Amygdala (tissue), 56 donors: Measurements from ENCODE around the gene SOCS4.
"Not testable (repeated sequence)": the region's sequence is repeated elsewhere in the genome, so short reads cannot be mapped to it uniquely, and the experiment has no call there.

Source experiments
- DNase-seq, 56 donors: peaks; one replicate each; lab custom pipeline; 2025; lab: John Stamatoyannopoulos, UW

Gene SOCS4

DNA sequence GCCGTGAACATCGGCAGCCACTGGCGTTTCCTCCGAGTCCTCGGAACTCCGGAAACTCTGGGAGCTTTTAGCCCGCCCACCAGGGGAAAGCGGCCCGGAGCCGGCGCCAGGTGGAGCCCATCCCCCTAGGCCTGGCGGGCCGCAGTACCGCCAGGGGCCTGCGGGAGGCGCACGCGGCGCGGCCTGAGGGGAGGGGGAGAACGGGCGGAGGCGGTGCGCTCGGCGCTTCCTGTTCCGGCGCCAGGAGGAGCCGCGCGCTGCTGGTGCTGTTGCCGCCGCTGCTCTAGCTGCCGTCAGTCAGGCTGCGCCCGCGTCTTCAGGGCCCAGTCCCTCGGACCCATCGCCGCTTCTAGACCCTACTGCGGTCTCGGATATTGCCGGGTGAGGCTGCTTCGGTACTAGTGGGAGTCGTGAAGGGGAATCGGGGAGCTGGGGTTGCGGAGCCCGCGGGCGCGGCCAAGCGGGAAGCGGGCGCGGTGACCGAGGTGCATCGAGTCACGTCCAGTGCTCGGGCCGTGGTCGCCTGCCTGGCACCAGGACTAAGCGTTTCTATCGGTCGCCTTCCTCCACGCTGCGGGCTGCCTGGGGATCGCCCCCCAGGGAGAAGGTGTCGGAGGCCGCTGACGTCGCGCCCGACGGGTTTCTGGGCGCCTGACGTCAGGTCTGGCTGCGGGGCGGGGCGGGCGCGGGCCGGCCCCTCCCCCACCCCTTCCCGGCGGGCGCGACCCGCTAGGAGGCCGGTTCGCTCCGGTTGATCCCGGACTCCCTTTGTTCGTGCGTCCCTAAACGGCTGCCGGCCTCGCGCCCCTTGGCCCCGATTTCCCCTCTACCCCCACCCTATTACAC lies 24.6 kb downstream of the SOCS4 start, which contains the start of gene MAPK1IP1L:
Gene MAPK1IP1L, plus strand, starts transcription at position 225 of the 846 bp plus-strand sequence. CDS start 10,037 bp downstream, outside the sequence.
- DNase-seq = peak; percentile 38 to 94 (median 84)

DNA sequence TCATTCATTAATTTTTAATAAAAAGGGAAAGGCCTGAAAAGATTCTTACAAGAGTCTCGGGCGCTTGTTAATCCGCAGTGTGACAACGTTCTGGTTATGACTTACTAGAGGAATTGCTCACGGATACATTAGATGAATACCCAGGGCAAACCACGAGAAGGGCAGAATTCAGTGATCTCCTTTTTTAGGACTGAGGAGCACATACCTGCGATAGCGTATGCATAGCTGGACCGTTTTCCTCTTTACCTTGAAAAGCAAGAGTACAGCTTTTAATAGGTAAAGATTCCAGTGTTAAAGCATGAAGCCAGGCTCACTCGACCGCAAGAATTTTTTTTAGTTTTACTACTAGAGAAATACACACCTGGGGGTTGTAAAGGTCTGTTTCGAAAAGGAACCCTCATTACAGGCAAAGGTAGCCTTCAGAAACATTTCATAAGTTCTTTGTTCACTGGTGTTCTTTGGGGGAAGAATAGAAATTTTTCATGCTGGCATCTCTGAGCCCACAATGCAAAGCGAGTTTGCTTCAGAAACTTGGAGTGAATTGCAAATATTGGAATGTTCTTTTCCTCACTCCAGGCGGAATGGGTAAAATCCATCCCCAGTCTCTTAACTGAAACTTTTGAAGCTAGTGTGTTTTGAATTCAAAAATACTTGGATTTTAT lies 25.4 kb downstream of the SOCS4 start:
- no peak for DNase-seq

DNA sequence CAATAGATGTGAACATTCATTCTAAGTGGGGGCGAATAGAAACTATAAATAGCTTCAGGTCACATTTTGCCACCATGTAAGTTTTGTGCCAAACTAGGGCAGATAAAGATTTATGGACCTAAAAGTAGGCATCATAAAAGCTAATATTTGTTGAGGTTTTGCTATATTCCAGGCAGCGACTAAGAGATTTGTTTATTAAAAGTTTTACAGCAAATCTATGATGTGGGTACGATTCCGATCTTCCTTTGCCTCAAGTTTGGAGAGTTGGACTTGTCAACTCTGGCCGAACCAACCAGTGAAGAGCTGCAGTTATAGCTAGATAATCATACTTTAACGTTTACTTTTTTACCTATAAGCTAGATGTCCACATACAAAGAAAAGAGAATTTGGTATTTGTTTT lies 26.0 kb downstream of the SOCS4 start:
- no peak for DNase-seq

DNA sequence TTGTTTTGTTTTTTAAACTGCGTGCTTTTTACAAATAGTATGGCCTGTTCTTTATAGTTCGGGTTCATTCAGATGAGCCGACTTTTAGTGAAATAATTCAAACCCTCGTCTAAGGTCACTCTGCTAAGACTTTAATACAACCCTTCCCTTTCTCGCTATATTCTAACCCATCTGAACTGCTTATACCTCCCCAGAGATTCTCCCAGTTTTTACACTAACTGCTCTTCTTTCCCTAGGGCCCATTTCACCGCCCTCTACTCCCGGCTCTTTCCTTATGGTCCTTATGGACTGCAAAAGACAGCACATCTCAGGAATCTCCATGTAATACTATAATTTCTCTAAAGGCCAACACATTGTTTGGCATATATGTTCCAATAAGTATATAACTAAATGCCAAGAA lies 26.5 kb downstream of the SOCS4 start:
- DNase-seq = no peak

DNA sequence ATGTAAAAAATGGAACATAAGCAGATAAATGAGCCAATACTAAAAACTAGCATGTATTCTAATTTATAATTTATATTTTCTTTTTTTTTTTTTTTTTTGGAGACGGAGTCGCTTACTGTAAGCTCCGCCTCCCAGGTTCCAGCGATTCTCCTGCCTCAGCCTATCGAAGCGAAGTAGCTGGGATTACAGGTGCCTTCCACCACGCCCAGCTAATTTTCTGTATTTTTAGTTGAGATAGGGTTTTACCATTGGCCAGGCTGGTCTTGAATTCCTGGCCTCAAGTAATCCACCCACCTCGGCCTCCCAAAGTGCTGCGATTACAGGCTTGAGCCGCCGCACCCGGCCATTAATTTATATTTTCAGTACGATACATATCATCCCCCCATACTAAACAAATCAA lies 27.1 kb downstream of the SOCS4 start:
- DNase-seq = no peak

DNA sequence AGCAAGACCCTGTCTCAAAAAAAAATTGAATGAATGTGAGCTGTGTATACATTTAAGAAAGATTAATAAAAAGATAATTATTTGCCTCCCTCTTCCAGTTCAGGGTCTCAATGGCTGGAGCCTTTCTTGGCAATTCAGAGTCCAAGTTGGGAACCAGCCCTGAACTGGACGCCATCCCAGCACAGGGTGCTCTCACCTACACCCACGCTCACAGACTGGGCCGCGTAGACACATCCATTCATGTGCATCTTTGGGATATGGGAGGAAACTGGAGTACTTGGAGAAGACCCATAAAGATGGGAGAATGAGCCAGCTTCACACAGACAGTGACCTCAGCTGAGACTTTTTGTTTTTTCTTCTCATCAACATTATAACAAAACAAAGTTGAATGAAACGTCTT lies 30.9 kb downstream of the SOCS4 start:
- DNase-seq = no peak

DNA sequence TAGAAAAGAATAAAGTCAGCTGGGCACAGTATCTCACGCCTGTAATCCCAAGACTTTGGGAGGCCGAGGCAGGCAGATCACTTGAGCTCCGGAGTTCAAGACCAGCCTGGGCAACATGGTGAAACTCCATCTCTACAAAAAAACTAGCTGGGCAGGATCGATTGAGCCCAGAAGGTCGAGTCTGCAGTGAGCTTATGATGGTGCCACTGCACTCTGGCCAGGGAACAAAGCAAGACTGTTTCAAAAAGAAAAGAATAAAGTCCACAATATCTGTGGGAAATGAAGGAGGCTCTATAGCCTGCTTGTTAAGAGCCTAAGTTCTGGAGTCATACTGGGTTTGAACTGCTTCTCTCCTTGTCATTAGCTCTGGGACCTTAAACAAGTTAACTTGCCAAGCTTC lies 32.3 kb downstream of the SOCS4 start:
- DNase-seq = no peak

DNA sequence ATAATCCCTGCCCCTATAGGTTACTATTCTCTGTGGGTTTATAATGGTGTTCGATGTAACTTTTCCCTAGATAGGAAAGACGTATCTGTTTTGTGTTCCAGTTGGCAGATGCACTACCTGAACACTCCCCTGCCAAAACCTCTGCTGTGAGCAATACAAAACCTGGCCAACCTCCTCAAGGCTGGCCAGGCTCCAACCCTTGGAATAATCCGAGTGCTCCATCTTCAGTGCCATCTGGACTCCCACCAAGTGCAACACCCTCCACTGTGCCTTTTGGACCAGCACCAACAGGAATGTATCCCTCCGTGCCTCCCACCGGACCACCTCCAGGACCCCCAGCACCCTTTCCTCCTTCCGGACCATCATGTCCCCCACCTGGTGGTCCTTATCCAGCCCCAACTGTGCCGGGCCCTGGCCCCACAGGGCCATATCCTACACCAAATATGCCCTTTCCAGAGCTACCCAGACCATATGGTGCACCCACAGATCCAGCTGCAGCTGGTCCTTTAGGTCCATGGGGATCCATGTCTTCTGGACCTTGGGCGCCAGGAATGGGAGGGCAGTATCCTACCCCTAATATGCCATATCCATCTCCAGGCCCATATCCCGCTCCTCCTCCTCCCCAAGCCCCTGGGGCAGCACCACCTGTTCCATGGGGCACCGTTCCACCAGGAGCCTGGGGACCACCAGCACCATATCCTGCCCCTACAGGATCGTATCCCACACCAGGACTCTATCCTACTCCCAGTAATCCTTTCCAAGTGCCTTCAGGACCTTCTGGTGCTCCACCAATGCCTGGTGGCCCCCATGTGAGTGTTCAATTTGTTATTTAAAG lies 35.7 kb downstream of the SOCS4 start:
- DNase-seq = peak in 3 of 56 donors; percentile 4 to 14 (median 10)

DNA sequence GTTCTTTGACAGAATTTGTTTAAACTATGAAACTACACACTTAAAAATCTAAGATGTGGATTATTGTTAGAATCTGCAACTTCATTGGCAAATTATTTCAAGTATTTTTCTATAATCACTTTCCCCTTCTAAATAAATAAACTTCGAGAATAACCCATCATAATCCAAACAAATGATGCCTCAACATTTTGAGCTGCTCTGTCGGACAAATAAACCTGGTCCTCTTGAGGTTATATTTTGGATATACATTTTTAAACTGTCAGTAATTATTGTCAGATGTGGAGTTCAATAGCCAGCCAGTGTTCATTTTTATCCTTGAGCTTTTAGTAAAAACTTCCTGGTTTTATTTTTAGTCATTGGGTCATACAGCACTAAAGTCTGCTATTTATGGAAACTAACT lies 37.9 kb downstream of the SOCS4 start:
- not testable (repeated sequence) for DNase-seq

DNA sequence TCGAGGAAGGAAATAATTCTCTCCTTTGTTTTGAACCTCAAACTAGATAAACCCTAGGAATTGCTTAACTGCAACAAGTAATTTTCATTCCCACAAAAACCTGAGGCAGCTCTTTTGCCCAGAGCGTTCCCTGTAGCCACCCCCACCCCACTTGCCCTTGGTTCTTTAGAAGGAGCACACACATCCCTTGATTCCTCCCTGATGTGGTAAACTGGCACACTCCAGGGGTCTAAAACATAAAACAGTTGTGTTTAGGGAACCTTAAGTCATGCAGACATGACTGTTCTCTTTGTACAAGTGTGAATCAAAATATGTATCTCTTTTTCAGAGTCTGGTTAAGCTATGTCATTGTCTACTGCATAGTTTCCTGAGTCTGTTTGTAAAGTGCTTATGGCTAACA lies 38.4 kb downstream of the SOCS4 start:
- no peak for DNase-seq

DNA sequence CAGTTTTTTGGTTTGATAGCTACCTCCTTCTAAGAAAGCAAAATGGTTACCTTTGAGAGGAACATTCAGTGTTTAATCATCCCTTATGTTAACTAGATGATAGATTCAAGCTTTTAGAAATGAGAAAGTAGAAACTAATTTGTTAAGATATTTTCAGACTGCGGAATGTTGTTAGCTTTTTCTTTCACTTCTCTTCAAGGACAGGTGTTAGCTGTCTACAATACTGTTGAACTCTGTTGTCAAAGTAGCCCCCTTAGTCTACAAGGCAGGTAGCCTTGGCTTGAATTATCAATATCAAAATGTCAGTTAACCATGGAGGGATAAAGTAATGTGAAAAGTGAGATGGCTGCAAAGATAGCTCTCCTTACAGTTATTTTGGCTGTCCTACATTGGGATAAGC lies 39.2 kb downstream of the SOCS4 start:
- DNase-seq = no peak

DNA sequence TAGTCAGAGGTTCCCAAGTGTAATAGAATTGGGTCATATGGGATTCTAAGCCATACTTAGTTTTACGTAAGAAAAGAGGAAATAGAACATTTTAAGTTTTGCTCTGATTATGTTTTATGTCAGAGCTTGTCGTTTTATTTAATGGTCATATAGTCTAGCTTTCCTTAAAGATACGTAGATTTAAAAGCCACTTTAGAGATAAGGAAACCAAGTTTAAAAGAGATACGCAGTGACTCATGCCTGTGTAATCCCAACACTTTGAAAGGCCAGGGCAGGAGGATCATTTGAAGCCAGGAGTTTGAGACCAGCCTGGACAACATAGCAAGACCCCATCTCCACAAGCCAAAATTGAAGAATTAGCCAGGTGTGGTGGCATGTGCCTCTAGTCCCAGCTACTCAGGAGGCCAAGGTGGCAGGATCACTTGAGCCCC lies 44.0 kb downstream of the SOCS4 start:
- DNase-seq = no peak

DNA sequence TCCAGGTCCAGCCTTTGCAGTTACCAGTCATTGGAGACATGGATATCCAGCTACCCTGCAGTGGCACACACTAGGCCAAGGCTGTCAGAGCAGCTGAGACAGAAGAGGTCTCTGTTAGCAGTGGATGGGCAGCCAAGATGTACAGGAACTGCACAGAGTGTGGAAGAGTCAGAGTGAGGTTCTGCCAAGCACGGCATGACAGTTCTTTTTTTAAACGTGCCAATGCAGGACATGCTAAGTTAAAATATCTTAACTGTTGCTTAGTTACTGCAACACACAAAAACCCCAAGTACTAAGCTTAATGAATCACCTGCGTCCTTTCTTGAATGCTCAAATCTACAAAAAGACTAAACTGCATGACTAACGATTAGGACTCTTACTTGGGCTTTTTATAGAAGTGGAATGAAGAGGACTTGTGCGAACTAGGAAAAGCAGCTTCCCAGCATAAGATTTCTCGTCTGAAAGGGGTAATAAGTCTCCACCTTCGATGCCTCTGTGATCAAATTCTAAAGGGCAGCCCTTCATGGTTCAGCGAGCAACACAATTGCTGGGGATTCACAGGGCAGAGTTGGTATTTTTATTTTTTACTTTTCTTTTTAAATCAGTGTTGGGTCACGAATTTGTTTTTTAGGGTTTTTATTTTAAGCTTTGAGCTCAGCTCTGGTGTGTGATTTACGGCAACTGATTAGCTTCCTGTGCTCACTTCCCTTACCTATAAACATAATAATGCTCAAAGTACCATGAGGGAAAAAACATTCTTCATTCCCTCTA lies 45.0 kb downstream of the SOCS4 start:
- DNase-seq = peak in 42 of 56 donors; percentile 4 to 72 (median 27)

DNA sequence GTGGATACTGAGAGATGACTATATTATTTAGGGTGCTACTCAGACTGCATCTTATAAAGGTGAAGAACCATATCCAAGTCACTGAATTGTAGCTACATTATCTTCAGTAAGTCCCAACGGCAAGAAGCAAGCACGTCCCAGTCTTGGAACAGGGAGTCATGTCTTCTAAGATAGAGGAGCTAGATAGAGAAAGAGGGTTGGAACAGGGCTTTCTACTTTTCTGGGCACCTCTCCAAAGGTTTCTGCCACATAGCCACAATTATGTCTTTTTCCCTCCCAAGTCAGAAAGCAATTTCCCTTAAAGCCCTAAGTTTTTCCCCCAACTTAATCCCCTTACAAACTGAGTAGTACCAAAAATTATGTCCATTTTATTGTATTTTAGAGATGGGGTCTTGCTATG lies 46.8 kb downstream of the SOCS4 start:
- DNase-seq = no peak

DNA sequence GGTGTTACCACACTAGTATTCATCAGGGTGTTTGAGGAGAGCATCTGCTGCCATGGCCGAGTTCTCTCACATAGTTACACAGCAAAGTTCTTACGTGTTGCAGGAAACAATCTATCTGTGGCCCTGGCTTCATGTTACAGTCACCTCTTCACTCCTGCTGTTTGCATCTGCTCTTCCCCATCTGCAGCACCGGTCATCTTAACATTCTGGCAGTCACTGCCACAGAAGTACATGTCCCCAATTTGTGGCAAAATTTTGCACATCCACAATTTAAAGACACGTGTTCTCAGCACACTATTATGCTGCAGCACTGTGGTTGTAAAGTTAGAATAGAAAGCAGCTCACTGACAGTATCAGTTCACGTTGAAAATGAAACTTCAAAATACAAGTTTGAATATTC lies 47.6 kb downstream of the SOCS4 start:
- no peak for DNase-seq

DNA sequence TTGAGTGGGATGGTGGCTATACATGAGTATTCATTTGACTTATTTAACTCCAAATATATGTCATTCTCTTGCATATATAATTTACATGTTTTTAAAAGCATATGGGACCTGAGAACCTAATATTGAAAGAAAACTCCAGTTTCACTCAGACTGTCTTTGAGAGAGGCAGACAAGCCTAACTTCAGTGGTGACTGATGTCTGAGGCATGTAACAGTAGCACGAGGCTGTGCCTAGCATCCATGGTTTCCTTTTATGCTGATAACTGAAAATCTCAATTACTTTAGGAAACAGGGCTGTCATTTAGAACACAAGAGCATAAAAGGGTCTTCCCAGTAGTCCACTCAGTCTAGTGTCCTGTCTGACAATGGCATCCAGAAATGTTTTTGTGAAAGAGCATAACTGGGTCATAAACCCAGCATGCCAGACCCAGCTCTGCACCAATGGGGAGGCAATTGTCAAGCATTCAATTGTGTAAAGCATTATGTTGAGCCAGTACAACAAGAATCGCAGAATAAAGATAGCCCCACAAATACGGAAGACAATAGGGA lies 48.7 kb downstream of the SOCS4 start:
- no peak for DNase-seq

DNA sequence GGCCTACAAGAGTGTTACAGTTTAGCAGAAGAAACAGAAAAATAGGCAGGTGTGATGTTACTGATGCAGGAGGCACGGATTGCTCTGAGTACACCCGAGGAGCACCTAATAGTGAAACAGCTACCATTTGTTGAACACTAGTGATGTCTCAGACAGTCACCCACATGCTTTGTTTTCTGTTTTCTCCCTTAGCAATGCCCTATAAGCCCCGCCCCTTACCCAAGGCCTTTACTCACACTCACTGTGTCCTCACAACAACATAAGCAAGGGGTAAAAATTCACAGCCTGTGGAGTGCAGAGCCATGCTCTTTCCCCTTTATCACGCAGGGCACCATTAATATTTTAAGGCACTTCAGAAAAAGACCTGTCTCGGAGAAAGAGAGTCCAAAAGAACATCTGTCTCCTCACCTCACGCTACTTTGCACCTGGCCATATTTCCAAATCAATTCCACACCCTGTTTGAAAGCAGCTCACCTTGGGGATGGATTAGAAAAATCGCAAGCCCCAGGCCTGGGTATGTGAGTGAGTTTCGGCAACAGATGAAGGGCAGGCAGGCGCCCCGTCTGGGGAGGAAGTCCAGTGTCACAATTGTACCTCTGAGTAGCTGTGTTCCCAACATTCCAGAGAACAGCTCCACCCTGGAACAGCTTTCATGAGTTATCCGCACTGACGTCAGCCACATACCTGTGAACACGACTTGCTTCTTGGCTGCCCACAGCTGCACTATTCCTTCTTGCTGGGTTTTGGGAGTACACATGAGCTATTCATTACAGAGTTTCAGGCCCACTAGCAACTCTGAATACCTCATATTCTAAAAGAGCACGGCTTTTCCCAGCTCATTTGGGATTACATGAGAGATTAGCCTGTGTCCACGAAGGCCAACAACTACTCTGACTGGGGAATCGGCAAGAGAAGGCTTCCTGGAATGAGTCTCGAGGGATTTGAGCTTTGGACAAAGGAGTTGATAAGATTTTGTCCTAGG lies 50.4 kb downstream of the SOCS4 start:
- no peak for DNase-seq

DNA sequence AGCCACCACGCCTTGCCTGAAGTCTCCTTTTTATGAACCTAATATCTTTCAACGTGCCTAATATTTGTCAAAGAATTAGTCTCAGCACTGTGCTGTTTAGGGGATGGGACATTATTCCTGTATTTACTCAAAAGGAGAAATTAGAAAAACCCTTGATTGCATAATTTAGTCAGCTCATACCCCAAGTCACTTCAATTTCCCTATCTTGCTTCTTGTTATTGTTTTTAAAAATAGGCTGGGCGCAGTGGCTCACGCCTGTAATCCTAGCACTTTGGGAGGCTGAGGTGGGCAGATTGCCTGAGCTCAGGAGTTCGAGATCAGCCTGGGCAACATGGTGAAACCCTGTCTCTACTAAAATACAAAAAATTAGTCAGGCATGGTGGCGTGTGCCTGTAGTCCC lies 52.9 kb downstream of the SOCS4 start:
- not testable (repeated sequence) for DNase-seq
